ENCODE data around the gene RNF157.

DNA sequence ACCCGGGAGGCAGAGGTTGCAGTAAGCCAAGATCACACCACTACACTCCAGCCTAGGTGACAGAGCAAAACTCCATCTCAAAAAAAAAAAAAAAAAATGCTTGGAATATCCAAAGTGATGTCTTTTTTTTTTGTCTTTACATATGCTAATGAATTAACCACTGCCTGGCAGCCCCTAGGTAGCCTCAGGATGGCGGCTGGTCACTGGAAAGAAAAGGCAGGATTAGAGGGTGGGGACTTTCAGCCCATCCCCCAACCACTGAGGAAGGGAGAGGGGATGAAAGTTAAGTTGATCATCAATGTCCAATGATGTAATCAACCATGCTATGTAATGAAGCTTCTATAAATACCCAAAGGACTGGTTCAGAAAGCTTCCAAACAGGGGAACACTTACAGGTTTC, 26.8 kb downstream of the RNF157 start:
- TF ChIP-seq POLR2A (IDR thresholded peaks at IDR 0.05) (no peak), POLR2AphosphoS5 (IDR thresholded peaks at IDR 0.05) (no peak), EP300 (IDR thresholded peaks at IDR 0.05) (no peak)
- TF ChIP-seq, protein P1, sequence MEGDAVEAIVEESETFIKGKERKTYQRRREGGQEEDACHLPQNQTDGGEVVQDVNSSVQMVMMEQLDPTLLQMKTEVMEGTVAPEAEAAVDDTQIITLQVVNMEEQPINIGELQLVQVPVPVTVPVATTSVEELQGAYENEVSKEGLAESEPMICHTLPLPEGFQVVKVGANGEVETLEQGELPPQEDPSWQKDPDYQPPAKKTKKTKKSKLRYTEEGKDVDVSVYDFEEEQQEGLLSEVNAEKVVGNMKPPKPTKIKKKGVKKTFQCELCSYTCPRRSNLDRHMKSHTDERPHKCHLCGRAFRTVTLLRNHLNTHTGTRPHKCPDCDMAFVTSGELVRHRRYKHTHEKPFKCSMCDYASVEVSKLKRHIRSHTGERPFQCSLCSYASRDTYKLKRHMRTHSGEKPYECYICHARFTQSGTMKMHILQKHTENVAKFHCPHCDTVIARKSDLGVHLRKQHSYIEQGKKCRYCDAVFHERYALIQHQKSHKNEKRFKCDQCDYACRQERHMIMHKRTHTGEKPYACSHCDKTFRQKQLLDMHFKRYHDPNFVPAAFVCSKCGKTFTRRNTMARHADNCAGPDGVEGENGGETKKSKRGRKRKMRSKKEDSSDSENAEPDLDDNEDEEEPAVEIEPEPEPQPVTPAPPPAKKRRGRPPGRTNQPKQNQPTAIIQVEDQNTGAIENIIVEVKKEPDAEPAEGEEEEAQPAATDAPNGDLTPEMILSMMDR (IDR thresholded peaks at IDR 0.05), result no peak
